GM23338 (cell line): ENCODE measurements around the gene PNPLA7. TPM values are rescaled to one million over a fixed set of nuclear protein-coding genes. Genes with fewer than 3 reads are reported as not detected.

Source experiments
- ATAC-seq: fragments of 200-7000 bp; cut with Tn5 transposase; 3 replicates; pipeline ENCODE4 v1.9.1; 2020
- DNase-seq: peaks from one replicate; pipeline ENCODE4 v3.0.0-alpha.2; 2015; ENCODE audit warnings: low spot score
- H2AFZ ChIP-seq: fragments of 200-600 bp; sonication (generic); 2 replicates; pipeline ENCODE4 v1.8.0; 2016; ENCODE audit warnings: antibody characterized with exemption, mild to moderate bottlenecking, moderate library complexity
- H3F3A ChIP-seq: fragments of 200-600 bp; sonication (generic); replicated peaks from 2 replicates; pipeline ENCODE4 v1.8.0; 2017; ENCODE audit warnings: antibody characterized with exemption, mixed run types, low read depth
- H3K27ac ChIP-seq: fragments of 200-600 bp; sonication (generic); 2 replicates; pipeline ENCODE4 v1.6.1; 2016; ENCODE audit warnings: low read depth
- H3K27me3 ChIP-seq: fragments of 200-600 bp; sonication (generic); 2 replicates; pipeline ENCODE4 v1.8.0; 2016; ENCODE audit warnings: mild to moderate bottlenecking, mixed run types, moderate library complexity; ENCODE audit not compliant: insufficient read depth
- H3K36me3 ChIP-seq: fragments of 200-600 bp; sonication (generic); 2 replicates; pipeline ENCODE4 v1.8.0; 2016; ENCODE audit warnings: mild to moderate bottlenecking; ENCODE audit not compliant: insufficient read depth
- H3K4me1 ChIP-seq: fragments of 200-600 bp; sonication (generic); 2 replicates; pipeline ENCODE4 v1.8.0; 2016; ENCODE audit warnings: mild to moderate bottlenecking, moderate library complexity; ENCODE audit not compliant: insufficient read depth
- H3K4me2 ChIP-seq: fragments of 200-600 bp; sonication (generic); 2 replicates; pipeline ENCODE4 v1.7.1; 2017; ENCODE audit warnings: mixed run types
- H3K4me3 ChIP-seq: fragments of 200-600 bp; sonication (generic); 2 replicates; pipeline ENCODE4 v1.6.1; 2016; ENCODE audit warnings: mixed run types
- H3K79me2 ChIP-seq: fragments of 200-600 bp; sonication (generic); replicated peaks from 2 replicates; pipeline ENCODE4 v1.8.0; 2017; ENCODE audit warnings: mild to moderate bottlenecking; ENCODE audit not compliant: insufficient read depth
- H3K9me2 ChIP-seq: fragments of 200-600 bp; sonication (generic); 2 replicates; pipeline ENCODE4 v1.8.0; 2017; ENCODE audit not compliant: insufficient read depth
- H4K20me1 ChIP-seq: fragments of 200-600 bp; sonication (generic); replicated peaks from 2 replicates; pipeline ENCODE4 v1.8.0; 2017; ENCODE audit warnings: mild to moderate bottlenecking; ENCODE audit not compliant: insufficient read depth
- H3K27ac Mint-ChIP-seq: 2 replicates; pipeline ENCODE4 v1.8.0; 2020; ENCODE audit warnings: inconsistent platforms, mild to moderate bottlenecking, moderate library complexity, mixed read lengths
- H3K27me3 Mint-ChIP-seq: 3 replicates; pipeline ENCODE4 v1.8.0; 2022; ENCODE audit warnings: low read depth, mild to moderate bottlenecking, moderate library complexity, mixed read lengths, inconsistent platforms; ENCODE audit not compliant: insufficient read depth, poor library complexity
- H3K36me3 Mint-ChIP-seq: 3 replicates; pipeline ENCODE4 v1.8.0; 2021; ENCODE audit warnings: low read depth, mild to moderate bottlenecking, inconsistent platforms, moderate library complexity, mixed read lengths
- H3K4me1 Mint-ChIP-seq: 3 replicates; pipeline ENCODE4 v1.8.0; 2020; ENCODE audit warnings: mild to moderate bottlenecking, inconsistent platforms, mixed read lengths
- H3K4me3 Mint-ChIP-seq: 3 replicates; pipeline ENCODE4 v1.8.0; 2021; ENCODE audit warnings: moderate library complexity, mild to moderate bottlenecking, inconsistent platforms, mixed read lengths
- H3K9me3 Mint-ChIP-seq: 3 replicates; pipeline ENCODE4 v1.8.0; 2020; ENCODE audit warnings: moderate library complexity, mild to moderate bottlenecking, inconsistent platforms, mixed read lengths
- CREB1 ChIP-seq: fragments of 250-450 bp; sonication (Bioruptor Pico); IDR thresholded peaks from 2 replicates; pipeline ENCODE4 v1.5.0; 2020; ENCODE audit warnings: low read depth, mild to moderate bottlenecking, moderate library complexity
- CTCF ChIP-seq, 2 experiments: fragments of 200-600 bp in 1 of 2; sonication (generic) in 1 of 2; conservative IDR thresholded peaks; 2 replicates each; pipeline versions ENCODE4 v1.5.1 to v1.6.1; 2016 to 2017; ENCODE audit warnings: antibody characterized with exemption in 2 of 2, low read depth in 2 of 2, mild to moderate bottlenecking in 2 of 2, moderate library complexity in 1 of 2
- ETS1 ChIP-seq: IDR thresholded peaks from 2 replicates; pipeline ENCODE4 v1.6.1; 2016; ENCODE audit warnings: antibody characterized with exemption
- EZH2 ChIP-seq: fragments of 200-600 bp; sonication (generic); IDR thresholded peaks from one replicate; pipeline ENCODE4 v1.8.0; 2017; ENCODE audit warnings: antibody characterized with exemption, mild to moderate bottlenecking, low read depth; ENCODE audit not compliant: unreplicated experiment
- EZH2phosphoT487 ChIP-seq: fragments of 200-600 bp; sonication (generic); IDR thresholded peaks from one replicate; pipeline ENCODE4 v1.8.1; 2018; ENCODE audit warnings: antibody characterized with exemption; ENCODE audit not compliant: unreplicated experiment
- JUNB ChIP-seq: IDR thresholded peaks from one replicate; pipeline ENCODE4 v1.6.1; 2016; ENCODE audit warnings: antibody characterized with exemption; ENCODE audit not compliant: unreplicated experiment
- NANOG ChIP-seq: IDR thresholded peaks from 2 replicates; pipeline ENCODE4 v1.6.1; 2016; ENCODE audit warnings: antibody characterized with exemption, borderline replicate concordance
- POLR2AphosphoS5 ChIP-seq: IDR thresholded peaks from 2 replicates; pipeline ENCODE4 v1.6.1; 2016; ENCODE audit warnings: antibody characterized with exemption, low read depth
- REST ChIP-seq: IDR thresholded peaks from one replicate; pipeline ENCODE4 v1.6.1; 2018; ENCODE audit warnings: antibody characterized with exemption; ENCODE audit not compliant: unreplicated experiment
- STAT1 ChIP-seq: IDR thresholded peaks from one replicate; pipeline ENCODE4 v1.6.1; 2016; ENCODE audit warnings: antibody characterized with exemption; ENCODE audit not compliant: unreplicated experiment
- ZNF114 ChIP-seq: fragments of 250-450 bp; sonication (Bioruptor Pico); IDR thresholded peaks from 2 replicates; pipeline ENCODE4 v1.5.0; 2020; ENCODE audit warnings: mild to moderate bottlenecking, moderate library complexity
- ZNF331 ChIP-seq: fragments of 250-450 bp; sonication (Bioruptor Pico); IDR thresholded peaks from 2 replicates; pipeline ENCODE4 v1.5.0; 2020; ENCODE audit warnings: low read depth, mild to moderate bottlenecking, moderate library complexity
- polyA plus RNA-seq: library from polyadenylated mRNA; unstranded; fragments of >200 nt; fragmentation: Nextera tagmentation; extraction: Ambion mirVana; gene quantifications from 2 replicates; pipeline ENCODE4 v1.2.1, GENCODE V29; 2016
- total RNA-seq: library from RNA; depleted of rRNA; stranded (reverse); fragments of >200 nt; shearing (Covaris generic); gene quantifications from 2 replicates; pipeline ENCODE4 v1.2.3, GENCODE V29; 2014

Gene PNPLA7
- total and polyA plus RNA-seq, 2 experiments from 2014 or later = 0.45 to 0.80 TPM

GRCh38 chr9:137478962-137479861 is 71.0 kb downstream of the PNPLA7 start (continued):
- no peak for TF ChIP-seq REST
- no peak for TF ChIP-seq EZH2
- no peak for TF ChIP-seq ZNF114 (CRISPR knock-in tag)
- no peak for TF ChIP-seq JUNB
- TF ChIP-seq CTCF (conservative IDR thresholded peaks at IDR 0.05; ENCODE audit: low read depth in 2 of 2) = no peak
- no peak for TF ChIP-seq NANOG
- no peak for TF ChIP-seq CREB1

GRCh38 chr9:137478613-137478961 is 71.6 kb downstream of the PNPLA7 start:
- Histone ChIP-seq H3K27me3 (no peaks in the 10 kb centered on the region), H3F3A (no peaks in the 10 kb centered on the region), H4K20me1 (no peaks in the 10 kb centered on the region), H3K4me3 (no peak overlapping the region), H2AFZ (no peak overlapping the region; the same call in 1 of the 2 replicates), H3K27ac (no peak overlapping the region), H3K4me2 (no peak overlapping the region), H3K36me3 (no peaks in the 10 kb centered on the region; the same call in 1 of the 2 replicates), H3K79me2 (no peaks in the 10 kb centered on the region), H3K4me1 (no peaks in the 10 kb centered on the region), H3K9me2 (no peaks in the 10 kb centered on the region)
- H3K4me3 Mint-ChIP-seq = no peak overlapping the region
- H3K27ac Mint-ChIP-seq = no peak overlapping the region
- peaks cover 3% of the 10 kb centered on the region for H3K27me3 Mint-ChIP-seq
- peak; percentile 42 for ATAC-seq
- no peak for DNase-seq
- TF ChIP-seq CTCF (conservative IDR thresholded peaks at IDR 0.05; ENCODE audit: low read depth in 2 of 2) (no peak), POLR2AphosphoS5 (no peak), EZH2phosphoT487 (no peak), STAT1 (no peak), REST (no peak), CREB1 (no peak), NANOG (no peak), ETS1 (no peak), ZNF331 (no peak)
- peaks cover 5% of the 10 kb centered on the region; the same call in 2 of the 3 replicates for H3K4me1 Mint-ChIP-seq
- peaks cover 6% of the 10 kb centered on the region; the same call in 1 of the 3 replicates for H3K36me3 Mint-ChIP-seq
- H3K9me3 Mint-ChIP-seq = peaks cover 15% of the 10 kb centered on the region
